Measurements from ENCODE around the gene PAK1.

PAK1 gene

DNA sequence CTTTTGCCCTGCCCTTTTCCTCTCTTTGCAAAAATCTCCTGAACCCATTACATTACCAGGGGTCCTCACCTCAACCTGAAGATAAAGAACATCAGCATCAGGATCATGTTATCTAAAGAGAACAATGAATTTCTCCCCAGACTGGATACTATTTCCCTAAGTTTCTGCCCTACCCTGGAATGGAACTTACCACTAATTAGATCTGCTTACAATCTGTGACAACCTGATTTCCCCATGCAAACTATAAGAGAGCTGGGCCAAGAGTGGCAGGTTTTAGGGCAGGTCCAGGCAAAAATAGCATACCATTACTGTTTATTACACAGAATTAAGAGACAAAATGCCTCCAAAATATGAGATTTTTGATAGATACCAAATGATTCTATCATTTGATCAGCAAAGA, 114.4 kb downstream of the PAK1 start:
- no peak for FAIRE-seq

- FAIRE-seq = no peak
Observed at GRCh38 chr11:77353131-77353530, 120.8 kb downstream of the PAK1 start.

DNA sequence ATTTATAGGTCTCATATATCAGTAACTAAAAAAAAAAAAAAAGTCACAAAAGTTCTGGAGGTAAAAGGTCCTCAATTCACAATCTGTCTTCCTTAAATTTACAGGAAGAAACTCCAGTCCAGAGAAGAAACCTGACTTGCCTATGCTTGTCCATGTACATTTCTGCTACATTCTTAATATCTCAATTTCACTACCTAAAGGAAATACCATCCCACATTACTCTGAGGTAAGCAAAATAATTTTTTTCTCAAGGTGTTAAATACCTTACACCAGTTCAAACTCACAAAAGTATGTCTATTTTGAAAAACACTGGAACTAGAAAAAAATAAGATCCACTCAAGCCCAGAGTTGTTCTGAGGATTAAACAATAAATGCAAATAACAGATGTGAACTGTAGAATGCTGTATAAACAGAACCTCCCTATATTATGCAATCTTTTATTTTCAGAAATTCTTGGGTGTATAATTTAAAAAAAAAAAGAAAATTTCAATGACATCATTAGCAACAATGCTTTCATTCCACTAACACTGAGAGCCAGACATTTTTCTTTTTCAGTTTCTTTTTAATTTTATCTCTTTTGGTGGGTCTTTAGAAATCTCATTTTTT, 122.5 kb downstream of the PAK1 start:
- FAIRE-seq = peak; percentile 15

DNA sequence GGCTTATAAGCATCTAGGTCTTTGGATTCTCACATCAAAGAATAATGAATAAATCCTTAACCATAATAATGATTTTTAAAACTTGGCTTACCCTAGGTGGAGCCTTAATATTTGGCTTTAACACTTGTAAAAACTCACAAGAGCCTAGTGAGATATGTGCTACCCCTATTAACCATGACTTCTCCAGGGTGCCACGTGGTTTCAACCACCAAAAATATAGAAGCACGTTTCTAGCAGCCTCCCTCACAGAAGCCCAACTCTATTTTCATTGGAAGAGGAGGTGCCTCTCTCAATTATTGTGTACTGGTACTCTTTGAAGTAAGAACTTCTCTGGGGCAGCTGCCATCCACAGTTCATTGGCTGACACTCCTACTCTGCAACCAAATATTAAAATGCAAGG, 125.9 kb downstream of the PAK1 start:
- FAIRE-seq = no peak

GRCh38 chr11:77346906-77347603, 126.8 kb downstream of the PAK1 start:
- FAIRE-seq = no peak

GRCh38 chr11:77345621-77346020, 128.3 kb downstream of the PAK1 start:
- no peak for FAIRE-seq

GRCh38 chr11:77340501-77340900, 133.4 kb downstream of the PAK1 start:
- no peak for FAIRE-seq

DNA sequence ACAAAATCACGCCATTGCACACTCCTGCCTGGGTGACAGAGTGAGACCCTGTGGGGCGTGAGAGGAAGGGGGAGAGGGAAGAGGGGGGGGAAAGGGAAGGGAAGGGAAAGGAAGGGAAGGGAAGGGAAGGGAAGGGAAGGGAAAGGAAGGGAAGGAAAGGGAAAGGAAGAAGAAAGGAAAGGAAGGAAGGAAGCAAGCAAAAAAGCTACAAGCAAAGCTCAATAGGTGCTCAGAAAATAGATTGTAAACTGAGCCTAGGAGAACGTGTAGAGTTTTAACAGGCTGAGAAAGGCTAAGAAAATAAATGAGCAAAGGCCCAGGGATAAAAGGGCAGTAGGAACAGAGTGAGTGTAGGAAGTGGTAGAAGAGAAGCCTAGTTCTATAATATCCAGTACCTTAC, 141.6 kb downstream of the PAK1 start:
- no peak for FAIRE-seq

DNA sequence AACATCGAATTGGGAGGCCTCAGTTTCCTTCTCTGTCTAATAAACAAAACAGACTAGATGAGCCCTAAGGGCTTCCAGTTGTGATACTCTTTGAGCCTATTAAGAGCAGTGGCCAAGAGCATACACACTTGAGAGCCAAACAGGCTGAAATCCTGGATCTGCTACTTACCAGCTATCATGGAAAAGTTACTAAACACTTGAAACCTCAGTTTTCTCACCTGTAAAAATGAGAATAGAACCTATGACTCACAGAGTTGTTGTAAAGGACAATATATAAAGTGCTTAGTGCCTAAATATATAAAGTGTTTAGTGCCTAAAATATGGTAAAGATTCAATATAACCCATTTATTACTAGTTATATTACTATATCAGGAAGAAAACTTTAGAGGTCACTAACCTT, 148.7 kb downstream of the PAK1 start:
- no peak for FAIRE-seq

- no peak for FAIRE-seq
Observed at GRCh38 chr11:77324508-77324907, 149.4 kb downstream of the PAK1 start.

GRCh38 chr11:77322926-77323590, 150.8 kb downstream of the PAK1 start:
- no peak for FAIRE-seq

DNA sequence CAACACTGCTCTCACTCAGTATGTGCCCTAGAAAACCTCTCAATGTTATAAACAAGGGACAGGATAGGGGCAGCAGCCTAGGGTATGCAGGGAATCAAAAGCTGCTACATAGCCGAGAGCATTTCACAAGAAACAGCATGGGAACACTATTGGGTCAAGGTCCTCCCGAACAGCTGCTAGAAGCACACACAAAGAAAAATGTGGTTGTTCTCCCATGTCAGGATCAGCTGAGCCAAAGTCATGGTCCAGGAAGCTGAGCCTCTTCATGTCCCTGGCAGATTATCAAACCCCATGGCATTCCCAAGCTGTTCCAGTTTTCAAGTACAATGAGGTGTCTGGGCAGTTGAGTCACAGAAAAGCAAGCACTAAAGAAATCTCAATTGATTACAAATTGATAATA, 151.4 kb downstream of the PAK1 start:
- no peak for FAIRE-seq

- no peak for FAIRE-seq
Observed at GRCh38 chr11:77320351-77320750, 153.5 kb downstream of the PAK1 start.

DNA sequence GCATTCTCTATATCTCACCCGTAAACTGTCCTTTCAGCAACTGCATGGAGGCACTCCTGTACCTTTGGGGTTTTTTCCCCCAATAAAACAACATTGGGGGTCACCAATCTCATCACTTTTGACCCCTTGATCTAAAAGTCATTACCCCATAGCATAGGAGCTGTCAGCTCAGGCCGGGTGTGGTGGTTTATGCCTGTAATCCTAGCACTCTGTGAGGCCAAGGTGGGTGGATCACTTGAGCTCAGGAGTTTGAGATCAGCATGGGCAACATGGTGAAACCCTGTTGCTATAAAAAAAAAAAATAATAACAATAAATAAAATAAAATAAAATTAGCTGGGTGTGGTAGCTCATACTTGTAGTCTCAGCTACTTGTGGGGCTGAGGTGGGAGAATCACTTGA, 155.3 kb downstream of the PAK1 start:
- FAIRE-seq = no peak

DNA sequence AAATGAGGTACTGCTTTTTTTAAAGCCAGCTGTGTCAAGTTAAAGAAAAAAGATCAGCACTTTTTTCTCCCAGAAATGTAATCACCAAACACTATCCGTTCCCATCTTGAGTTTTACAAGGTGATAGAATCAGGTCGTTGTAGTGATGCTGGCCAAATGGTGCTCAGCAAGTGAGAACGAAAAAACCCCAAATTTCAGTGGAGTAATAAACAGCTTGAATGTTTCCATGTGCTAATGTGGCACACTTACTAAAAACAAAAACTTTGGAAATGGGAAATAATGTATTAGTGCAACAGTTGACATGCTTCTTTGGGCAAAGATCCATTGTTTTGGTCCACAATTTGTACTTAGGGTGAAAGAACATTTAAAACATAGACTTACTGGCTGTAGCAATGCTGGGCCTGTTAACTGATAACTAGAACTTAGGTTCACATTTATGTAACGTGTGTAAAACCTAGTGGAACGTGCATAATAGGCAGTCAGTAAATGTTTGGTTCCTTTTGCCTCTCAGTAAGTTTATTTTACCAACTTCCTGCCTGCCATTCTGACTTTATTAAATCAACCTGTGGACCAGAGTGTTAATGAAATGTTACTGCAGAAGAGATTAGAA, 157.1 kb downstream of the PAK1 start:
- FAIRE-seq = no peak

- FAIRE-seq = no peak
Observed at GRCh38 chr11:77312107-77312506, 161.8 kb downstream of the PAK1 start.

DNA sequence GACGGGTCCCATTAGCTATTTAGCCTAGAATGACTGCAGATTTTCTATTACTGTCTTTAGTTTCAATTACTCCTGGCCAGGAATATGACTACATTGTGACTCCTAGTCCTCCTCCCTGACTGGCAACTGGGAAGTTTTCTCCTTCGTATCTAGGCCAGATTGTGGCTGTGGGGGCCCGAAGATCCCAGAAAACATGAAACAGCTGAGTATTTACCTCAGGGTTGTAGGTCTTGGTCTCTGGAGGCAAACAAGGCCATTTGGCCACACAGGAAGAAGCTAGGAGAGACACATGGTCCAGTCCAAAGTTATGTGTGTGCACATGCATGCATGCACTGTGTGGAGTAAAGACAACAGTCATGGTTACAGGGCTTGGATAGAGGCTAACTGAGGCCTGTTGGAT, 162.2 kb downstream of the PAK1 start:
- FAIRE-seq = no peak

- no peak for FAIRE-seq
Observed at GRCh38 chr11:77310721-77311120, 163.2 kb downstream of the PAK1 start.

GRCh38 chr11:77309401-77310085, 164.4 kb downstream of the PAK1 start:
- FAIRE-seq = no peak

DNA sequence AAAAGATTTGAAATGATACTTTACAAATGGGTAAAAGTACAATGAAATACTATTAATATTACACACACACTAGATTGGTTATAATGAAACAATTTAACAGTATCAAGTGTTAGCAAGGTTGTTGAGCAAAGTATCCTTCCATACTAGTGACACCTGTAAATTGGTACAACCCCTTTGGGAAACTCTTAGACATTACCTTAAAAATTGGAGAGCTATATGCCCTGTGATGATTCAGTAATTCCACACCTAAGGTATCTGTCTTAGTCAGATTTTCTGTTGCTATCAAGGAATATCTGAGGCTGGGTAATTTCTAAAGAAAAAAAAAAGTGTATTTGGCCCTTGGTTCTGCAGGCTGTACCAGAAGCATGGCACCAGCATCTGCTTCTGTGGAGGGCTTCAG, 165.1 kb downstream of the PAK1 start:
- FAIRE-seq = no peak

DNA sequence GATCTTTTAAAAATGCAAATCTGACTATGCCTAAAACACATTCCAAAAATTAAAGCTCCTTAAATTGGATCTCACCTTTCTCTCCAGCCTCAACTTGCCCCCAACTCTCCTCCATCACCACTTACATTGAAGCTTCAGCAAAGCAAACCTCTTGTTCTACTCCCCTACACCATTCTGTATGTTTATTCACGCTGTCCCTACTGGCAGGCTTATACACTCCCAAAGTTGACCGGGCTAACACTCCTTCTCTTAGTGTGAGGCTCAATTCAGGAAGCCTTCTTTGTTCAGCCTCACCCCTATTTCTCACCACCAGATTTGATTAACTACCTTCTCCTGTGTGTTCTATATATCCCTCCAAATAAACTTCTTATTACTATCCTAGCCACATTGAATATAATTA, 170.6 kb downstream of the PAK1 start:
- FAIRE-seq = no peak

- FAIRE-seq = no peak
Observed at GRCh38 chr11:77302752-77303151, 171.1 kb downstream of the PAK1 start.

DNA sequence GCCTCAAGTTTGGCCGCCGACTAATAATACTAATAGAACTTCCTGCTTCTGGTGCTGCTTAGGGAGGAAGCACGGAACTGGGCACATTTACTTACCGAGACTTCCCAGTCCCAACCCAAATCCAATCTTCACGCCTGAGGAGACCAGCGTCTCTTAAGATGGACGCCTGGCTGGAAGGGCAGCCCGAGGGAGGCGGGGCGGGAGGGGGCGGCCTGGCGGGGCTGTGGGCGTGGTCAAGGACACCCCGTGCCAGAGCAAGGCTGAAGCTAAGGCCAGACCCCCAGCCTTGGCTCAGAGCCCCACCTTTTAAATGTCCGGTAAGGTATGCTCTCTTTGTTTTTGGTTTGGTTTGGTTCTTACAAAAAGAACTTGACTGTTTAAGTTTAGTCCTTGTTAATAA, 172.4 kb downstream of the PAK1 start, which contains the start of gene GDPD4:
TSS of gene GDPD4 (minus strand) at position 177 of the 400 bp plus-strand sequence. CDS start 16,549 bp downstream, outside the sequence.
- no peak for FAIRE-seq

All from endometrium (tissue), 2 donors.